Urinary bladder (tissue), 4 donors: ENCODE data around the gene ANGPTL4. TPM values are rescaled to one million over a fixed set of nuclear protein-coding genes. Genes with fewer than 3 reads are reported as not detected.
"Not testable (repeated sequence)": the region's sequence is repeated elsewhere in the genome, so short reads cannot be mapped to it uniquely, and the experiment has no call there.

ENCODE experiments used
- DNase-seq: peaks from one replicate; pipeline ENCODE4 v3.0.0-alpha.2; 2015; ENCODE audit errors: extremely low spot score
- H3K27ac ChIP-seq: one replicate; pipeline ENCODE4 v1.5.1; 2013; ENCODE audit warnings: low read depth, mild to moderate bottlenecking, moderate library complexity
- H3K36me3 ChIP-seq: one replicate; pipeline ENCODE4 v1.6.1; 2013; ENCODE audit warnings: mild to moderate bottlenecking, moderate library complexity; ENCODE audit not compliant: insufficient read depth
- H3K4me1 ChIP-seq: one replicate; pipeline ENCODE4 v1.6.1; 2013; ENCODE audit warnings: mild to moderate bottlenecking, moderate library complexity; ENCODE audit not compliant: insufficient read depth
- H3K4me3 ChIP-seq: one replicate; pipeline ENCODE4 v1.5.1; 2013; ENCODE audit warnings: low read depth, low read length
- WGBS: extraction: QIAGEN DNeasy Blood & Tissue Kit; methylation state at CpG from one replicate; pipeline ENCODE4 v1.1.7; 2013; 5-methylcytosine and 5-hydroxymethylcytosine counted together
- polyA plus RNA-seq: library from polyadenylated mRNA; stranded (reverse); fragments of 200-250 nt; gene quantifications from one replicate; pipeline ENCODE4 v1.2.3, GENCODE V29; 2013
- total RNA-seq: library from RNA; depleted of rRNA; stranded (reverse); fragments of >200 nt; gene quantifications from one replicate; pipeline ENCODE4 v1.2.3, GENCODE V29; 2014
- donor health status: healthy with polysubstance abuse.
- donor health status: healthy.

The ANGPTL4 gene
- total and polyA plus RNA-seq, 2 donors = 1.3 to 14.6 TPM

DNA sequence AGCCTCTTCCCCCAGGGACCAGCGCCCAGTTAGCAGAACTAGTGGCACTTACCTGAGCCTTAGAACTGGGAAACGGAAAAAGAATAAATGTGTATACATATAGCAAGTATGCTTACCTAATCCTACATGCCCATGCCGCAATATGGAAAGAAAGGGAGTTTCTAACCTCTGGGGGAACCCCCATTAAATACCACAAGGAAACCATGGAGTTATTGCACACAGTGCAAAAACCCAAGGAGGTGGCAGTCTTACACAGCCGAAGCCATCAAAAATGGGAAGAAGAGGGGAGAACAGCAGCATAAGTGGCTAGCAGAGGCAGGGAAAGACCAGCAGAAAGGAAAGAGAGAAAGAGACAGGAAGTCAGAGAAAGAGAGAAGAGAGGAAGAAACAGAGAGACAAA, 20.6 kb downstream of the ANGPTL4 start:
- 89% methylated on average over 4 of the region's 4 CpGs for WGBS
- H3K4me3 ChIP-seq, DNase-seq, H3K27ac ChIP-seq, H3K4me1 ChIP-seq, H3K36me3 ChIP-seq: not testable (repeated sequence)

GRCh38 chr19:8385103-8385502, 21.1 kb downstream of the ANGPTL4 start:
- not testable (repeated sequence) for DNase-seq, H3K4me3 ChIP-seq, H3K36me3 ChIP-seq, H3K27ac ChIP-seq, H3K4me1 ChIP-seq
- 68% methylated on average over 2 of the region's 2 CpGs for WGBS

DNA sequence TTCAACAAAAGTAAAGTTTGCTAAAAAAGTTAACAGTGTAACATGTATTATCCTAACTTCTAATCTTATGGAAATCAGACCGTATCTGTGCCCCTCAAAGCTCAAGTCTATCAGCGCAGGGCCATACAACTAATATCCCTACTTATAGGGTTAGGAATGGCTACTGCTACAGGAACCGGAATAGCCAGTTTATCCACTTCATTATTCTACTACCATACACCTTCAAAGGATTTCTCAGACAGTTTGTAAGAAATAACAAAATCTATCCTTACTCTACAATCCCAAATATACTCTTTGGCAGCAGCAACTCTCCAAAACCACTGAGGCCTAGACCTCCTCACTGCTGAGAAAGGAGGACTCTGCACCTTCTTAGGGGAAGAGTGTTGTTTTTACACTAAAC, 21.6 kb downstream of the ANGPTL4 start:
- not testable (repeated sequence) for H3K4me1 ChIP-seq, DNase-seq, H3K27ac ChIP-seq, H3K36me3 ChIP-seq, H3K4me3 ChIP-seq
- WGBS = 83% methylated on average over 3 of the region's 3 CpGs

DNA sequence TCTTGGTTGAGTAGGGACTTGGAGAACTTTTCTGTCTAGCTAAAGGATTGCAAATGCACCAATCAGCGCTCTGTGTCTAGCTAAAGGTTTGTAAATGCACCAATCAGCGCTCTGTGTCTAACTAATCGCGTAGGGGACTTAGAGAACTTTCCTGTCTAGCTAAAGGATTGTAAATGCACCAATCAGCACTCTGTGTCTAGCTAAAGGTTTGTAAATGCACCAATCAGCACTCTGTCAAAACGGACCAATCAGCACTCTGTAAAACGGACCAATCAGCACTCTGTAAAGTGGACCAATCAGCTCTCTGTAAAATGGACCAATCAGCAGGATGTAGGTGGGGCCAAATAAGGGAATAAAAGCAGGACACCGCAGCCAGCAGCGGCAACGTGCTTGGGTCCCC, 22.5 kb downstream of the ANGPTL4 start:
- not testable (repeated sequence) for H3K4me1 ChIP-seq, DNase-seq, H3K27ac ChIP-seq, H3K4me3 ChIP-seq, H3K36me3 ChIP-seq
- WGBS = 82% methylated on average over 9 of the region's 9 CpGs

DNA sequence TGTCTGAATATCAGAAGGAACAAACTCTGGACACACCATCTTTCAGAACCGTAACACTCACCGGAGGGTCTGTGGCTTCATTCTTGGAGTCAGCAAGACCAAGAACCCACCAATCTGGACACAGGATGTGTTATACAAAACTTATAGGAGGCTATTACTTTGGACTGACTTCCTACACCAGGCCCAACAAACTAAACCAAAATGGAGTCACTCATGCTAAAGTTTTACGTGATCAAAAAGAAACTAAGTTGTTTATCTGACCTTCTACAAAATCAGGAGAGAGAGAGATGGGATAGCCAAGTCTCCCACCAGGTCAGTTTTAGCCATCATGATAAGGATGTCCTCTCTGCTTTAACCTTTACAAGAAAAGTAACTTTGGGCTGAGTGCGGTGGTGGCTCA, 23.0 kb downstream of the ANGPTL4 start:
- Histone ChIP-seq H3K4me1 (no peaks in the 10 kb centered on the region), H3K36me3 (no peaks in the 10 kb centered on the region), H3K27ac (no peak overlapping the region), H3K4me3 (no peak overlapping the region)
- DNase-seq = no peak
- 84% methylated on average over 4 of the region's 4 CpGs for WGBS

GRCh38 chr19:8387688-8388611, 24.0 kb downstream of the ANGPTL4 start:
- H3K4me3 ChIP-seq = no peak overlapping the region
- no peak overlapping the region for H3K27ac ChIP-seq
- no peaks in the 10 kb centered on the region for H3K36me3 ChIP-seq
- WGBS = 85% methylated on average over 16 of the region's 16 CpGs
- no peaks in the 10 kb centered on the region for H3K4me1 ChIP-seq
- DNase-seq = no peak

DNA sequence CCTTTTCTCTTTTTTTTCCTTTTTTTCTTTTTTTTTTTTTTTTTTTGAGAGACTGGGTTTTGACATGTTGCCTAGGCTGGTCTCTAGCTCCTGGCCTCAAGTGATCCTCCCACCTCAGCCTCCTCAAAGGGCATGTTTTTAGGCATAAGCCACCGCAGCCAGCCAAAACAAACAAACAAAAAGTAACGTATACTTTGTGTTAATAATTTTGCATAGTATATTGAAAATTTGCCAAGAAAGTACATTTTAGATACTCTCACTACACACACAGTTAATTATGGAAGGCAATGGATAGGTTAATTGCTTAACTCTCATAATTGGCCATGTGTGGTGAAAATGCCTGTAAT, 24.6 kb downstream of the ANGPTL4 start:
- 46% methylated on average over 2 of the region's 2 CpGs for WGBS
- no peak for DNase-seq
- H3K27ac ChIP-seq = no peak overlapping the region

GRCh38 chr19:8389891-8390616, 26.1 kb downstream of the ANGPTL4 start, which contains the start of gene RAB11B:
Gene RAB11B, plus strand, starts transcription at chr19:8390360. Its CDS starts 57 bp downstream, at chr19:8390417.
- Histone ChIP-seq H3K4me3 (peak within 1 kb of the TSS; percentile 84), H3K27ac (peak within 1 kb of the TSS; percentile 100), H3K36me3 (no peaks in the 10 kb centered on the region), H3K4me1 (no peaks in the 10 kb centered on the region)
- peak; percentile 99 for DNase-seq
- under 1% methylated on average over 70 of the region's 70 CpGs for WGBS

More for the DNA sequence above, 24.6 kb downstream of the ANGPTL4 start:
- no peaks in the 10 kb centered on the region for H3K36me3 ChIP-seq
- H3K4me3 ChIP-seq = no peak overlapping the region
- H3K4me1 ChIP-seq = no peaks in the 10 kb centered on the region

- H3K36me3 ChIP-seq = no peaks in the 10 kb centered on the region
- under 1% methylated on average over 28 of the region's 28 CpGs for WGBS
- DNase-seq = peak; percentile 80
- H3K4me1 ChIP-seq = no peaks in the 10 kb centered on the region
- peak overlapping the region; percentile 100 for H3K27ac ChIP-seq
- peak overlapping the region; percentile 84 for H3K4me3 ChIP-seq
Measured at GRCh38 chr19:8390617-8390981, 26.6 kb downstream of the ANGPTL4 start.

DNA sequence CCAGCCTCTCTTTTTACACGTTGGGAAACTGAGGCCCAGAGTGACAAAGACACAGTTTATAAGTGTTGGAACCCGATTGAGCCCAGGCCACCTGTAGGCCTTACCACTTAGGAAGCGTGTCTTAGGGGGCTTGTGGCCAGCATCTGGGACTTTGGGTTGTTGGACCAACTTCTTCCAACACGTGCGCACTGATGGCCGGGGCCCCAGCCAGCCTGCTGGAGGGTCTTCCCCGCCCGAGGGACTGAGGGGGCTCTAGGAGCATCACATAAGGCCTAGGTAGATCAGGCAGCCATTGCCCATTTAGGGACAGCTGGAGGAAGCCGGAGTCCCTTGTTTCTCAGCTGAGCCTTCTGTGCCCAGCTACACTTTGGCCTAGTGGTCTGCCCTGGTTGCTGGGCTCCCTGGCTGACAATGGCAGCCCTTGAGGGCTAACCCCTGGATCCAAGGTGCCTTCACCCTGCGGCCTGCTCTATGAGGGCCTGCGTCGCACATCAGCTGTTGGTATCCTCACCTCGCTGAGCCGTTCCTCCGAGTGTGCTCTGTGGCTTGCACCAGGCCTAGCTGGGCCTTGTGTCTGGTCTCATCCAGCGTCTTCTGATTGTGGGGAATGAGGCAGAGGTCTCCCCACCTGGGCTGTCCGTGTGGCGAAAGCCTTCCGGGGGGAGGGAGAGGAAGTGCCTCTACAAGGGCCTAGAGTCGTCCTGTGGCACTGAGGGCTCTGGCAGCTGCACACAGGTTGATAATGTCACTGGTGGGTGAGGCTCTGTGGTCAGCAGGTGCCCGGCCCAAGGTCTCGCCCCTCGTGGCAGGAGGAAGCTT, 27.5 kb downstream of the ANGPTL4 start:
- H3K27ac ChIP-seq = no peak overlapping the region
- H3K4me1 ChIP-seq = no peaks in the 10 kb centered on the region
- DNase-seq = no peak
- 75% methylated on average over 23 of the region's 23 CpGs for WGBS
- H3K36me3 ChIP-seq = no peaks in the 10 kb centered on the region
- no peak overlapping the region for H3K4me3 ChIP-seq

GRCh38 chr19:8392017-8392591, 28.1 kb downstream of the ANGPTL4 start:
- DNase-seq = no peak
- Histone ChIP-seq H3K4me1 (no peaks in the 10 kb centered on the region), H3K27ac (peak overlapping the region; percentile 30), H3K36me3 (no peaks in the 10 kb centered on the region), H3K4me3 (no peak overlapping the region)
- 51% methylated on average over 11 of the region's 11 CpGs for WGBS

- Histone ChIP-seq H3K4me1 (no peaks in the 10 kb centered on the region), H3K4me3 (no peak overlapping the region), H3K27ac (no peak overlapping the region), H3K36me3 (no peaks in the 10 kb centered on the region)
- WGBS = 87% methylated on average over 8 of the region's 8 CpGs
- no peak for DNase-seq
Measured at GRCh38 chr19:8393192-8393870, 29.4 kb downstream of the ANGPTL4 start.

- 92% methylated on average over 8 of the region's 8 CpGs for WGBS
- no peaks in the 10 kb centered on the region for H3K36me3 ChIP-seq
- no peak overlapping the region for H3K27ac ChIP-seq
- no peak overlapping the region for H3K4me3 ChIP-seq
- H3K4me1 ChIP-seq = no peaks in the 10 kb centered on the region
- no peak for DNase-seq
Measured at GRCh38 chr19:8393871-8394250, 29.9 kb downstream of the ANGPTL4 start.
